GM21526 (cell line): ENCODE data around the gene TGFBR1.

ENCODE experiments used
- ATAC-seq: cut with Tn5 transposase; IDR thresholded peaks from one replicate; pipeline ENCODE4 v1.9.1; 2021; ENCODE audit warnings: moderate library complexity; ENCODE audit not compliant: unreplicated experiment, low FRiP score

The TGFBR1 gene

DNA sequence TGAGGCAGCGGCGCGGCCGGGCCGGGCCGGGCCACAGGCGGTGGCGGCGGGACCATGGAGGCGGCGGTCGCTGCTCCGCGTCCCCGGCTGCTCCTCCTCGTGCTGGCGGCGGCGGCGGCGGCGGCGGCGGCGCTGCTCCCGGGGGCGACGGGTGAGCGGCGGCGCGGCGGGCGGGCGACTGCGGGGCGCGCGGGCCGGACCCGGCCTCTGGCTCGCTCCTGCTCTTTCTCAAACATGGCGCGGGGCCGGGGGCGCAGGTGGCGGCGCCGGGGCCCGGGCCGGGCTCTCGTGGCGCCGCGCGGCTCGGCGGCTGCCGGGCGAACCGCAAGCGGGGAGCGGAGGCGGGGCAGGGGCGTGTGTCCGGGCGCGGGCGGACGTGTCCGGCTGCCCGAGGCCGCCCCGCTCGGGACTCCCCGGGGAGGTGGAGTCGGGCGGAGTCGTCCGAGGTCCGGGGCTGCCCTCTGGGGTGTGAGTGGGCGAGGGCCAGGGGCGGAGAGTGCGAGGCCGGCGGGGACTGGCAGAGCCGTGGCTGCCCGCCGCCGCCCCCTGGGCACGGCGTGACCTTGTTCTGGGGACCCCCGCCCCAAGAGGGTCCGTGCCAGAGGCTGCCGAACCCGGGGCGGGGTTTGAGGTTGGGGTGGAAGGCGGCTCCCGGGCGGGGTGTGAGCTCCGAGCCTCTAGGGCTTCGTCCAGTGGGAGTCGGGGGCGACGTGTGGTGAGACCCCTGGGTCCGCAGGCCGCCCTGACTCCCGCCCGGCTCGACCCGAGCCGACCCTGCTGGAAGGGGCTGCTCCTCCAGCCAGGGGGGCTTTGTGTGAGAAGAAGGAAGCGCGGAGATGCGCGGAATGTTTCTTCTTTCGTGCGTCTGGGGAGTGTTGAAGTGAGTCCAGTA lies 485 bp downstream of the TGFBR1 start:
- peak; percentile 40 for ATAC-seq

DNA sequence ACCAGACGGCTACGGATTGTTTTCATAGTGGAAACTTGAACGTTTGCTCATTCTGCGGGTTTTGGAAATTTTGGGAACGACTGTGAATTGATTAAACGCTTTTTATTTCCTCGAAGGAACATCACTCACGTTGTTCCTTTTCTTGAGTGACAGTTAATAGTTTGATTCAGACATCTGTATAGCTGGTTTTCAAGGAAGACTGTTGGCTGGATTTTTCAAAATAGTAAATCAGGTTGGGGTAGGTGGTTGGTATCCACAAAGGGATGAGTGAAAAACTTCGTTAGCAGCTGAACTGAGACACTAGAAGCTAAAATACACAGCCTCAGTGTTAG lies 1.1 kb downstream of the TGFBR1 start:
- no peak for ATAC-seq

DNA sequence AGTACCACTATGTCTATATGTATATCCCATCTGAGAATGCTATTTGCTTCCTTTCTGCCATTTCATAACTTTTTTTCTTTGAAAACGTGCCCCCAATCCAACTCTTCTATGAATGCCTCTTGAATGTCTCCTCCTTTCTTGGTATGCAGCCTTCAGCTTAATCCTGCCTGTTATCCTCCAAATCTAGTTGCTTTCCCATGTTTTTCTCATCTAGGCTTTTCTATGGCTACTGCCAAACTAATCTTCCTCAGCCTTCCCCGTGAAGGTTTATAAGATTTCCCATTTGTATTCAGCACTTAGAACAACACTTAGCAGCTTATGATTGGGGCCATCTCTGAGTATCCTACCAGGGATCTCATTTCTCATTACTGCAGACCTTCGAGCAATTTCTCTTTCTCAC lies 2.5 kb downstream of the TGFBR1 start:
- ATAC-seq = no peak

DNA sequence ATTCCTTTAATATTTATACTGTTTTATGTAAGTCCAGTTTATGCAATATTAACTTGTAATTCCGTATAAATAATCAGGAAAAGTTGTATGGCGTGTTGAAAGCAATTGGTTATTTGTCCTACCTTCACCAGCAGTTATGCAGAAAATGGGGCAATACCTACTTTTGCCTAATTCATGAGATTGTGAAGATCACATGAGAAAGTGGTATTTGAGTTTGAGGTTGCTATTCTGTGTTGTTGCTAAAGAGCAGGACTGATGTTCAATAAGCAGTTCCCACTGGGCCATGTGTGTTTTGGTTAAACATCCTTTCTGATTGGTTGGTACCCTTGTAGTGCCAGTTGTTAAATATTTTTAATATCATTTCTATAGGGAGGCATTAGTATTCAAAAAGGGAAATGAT lies 3.2 kb downstream of the TGFBR1 start:
- no peak for ATAC-seq

DNA sequence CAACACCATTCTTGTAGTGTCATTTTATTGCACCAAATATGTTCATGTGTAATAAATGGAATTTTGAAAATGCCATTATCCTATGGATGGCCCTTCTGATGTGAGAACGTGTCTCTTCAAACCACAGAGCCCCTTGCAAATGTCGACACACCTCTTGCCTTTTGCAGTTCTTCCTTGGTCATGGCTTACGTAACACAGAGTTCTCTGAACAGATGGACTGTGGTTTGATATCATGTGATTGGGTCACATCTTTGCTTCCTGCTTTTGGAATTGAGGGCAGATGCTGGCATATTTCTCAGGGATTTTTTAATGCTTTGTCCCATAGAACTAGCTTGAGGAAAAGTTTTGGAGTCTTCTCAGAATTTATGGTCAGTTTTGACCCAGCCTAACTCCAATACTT lies 4.6 kb downstream of the TGFBR1 start:
- ATAC-seq = no peak

DNA sequence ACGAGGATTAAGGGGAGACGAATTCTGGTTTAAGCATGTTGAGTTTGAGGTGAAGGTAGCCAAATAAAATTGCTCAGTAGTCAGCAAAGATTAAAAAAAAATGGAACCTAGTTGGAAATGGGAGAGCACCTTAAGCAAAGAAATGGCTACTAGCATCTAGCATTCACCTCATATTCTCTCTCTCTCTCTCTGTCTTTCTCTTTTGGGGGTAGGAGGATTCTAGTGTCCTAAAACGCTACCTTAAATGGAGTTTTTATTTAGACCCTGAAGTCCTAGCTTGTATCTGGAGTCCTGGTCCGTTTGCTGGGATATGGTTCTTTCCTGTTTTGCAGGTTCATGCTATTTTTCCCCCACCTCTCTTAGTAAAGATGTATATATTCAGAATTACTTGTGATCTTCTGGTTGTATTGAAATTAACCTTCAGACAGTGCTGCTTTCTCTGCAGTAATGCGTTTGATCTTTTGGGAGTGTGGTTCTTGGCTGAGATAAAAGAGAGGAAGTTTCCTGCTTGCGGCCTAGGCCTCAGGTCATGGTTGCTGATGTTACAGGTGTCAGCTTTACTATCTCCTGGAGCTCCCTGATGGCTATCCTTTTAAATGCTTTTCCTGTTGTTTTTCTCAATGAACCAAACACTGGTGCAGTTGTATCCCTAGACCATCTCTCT lies 8.0 kb downstream of the TGFBR1 start:
- ATAC-seq = no peak

DNA sequence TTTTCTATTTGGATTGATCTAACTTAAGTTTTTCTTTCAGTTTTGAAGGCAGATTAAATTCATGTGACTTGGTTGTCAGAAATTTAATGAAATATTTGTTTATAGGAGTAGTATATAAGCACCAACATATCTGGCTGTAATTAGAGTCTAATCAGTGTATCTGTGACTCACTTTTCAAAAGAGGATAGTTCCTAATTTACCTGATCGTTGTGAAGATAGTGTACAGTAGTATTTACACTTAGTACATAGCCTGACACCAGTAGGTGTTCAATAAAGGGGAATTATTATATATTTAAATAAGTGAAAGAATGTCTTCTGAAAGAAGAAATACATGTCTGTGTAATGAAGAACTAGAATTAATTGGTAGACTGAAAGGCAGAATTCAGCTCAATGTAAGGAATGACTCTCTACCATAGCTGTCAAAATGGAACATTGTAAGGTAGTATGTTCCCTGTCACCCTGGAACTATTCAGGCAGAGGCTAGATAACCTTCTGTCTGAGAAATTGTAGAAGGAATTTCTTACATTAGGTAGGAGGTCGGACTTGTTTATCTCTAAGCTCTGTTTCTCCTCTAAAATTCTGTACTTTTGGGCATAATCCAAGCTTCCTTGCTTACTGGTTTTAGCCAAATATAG lies 8.6 kb downstream of the TGFBR1 start:
- no peak for ATAC-seq

DNA sequence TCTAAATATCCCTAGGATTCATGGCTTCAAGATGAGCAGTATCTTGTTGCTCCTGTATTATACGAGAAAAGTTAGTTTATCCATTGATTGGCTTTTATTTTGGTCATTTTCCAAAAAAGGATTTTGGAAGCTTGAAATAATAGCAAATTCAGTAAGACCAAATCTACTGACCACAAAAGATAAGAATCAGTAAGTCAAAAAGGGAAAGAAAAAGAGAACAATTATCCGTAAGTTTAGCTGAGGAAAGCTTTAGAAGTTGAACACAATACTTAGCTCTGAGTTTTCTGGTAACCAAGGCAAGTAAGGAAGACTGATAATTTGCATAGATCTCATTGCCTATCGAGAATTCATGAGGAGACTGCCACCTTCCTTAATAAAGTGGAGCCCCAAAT lies 9.1 kb downstream of the TGFBR1 start:
- ATAC-seq = no peak

DNA sequence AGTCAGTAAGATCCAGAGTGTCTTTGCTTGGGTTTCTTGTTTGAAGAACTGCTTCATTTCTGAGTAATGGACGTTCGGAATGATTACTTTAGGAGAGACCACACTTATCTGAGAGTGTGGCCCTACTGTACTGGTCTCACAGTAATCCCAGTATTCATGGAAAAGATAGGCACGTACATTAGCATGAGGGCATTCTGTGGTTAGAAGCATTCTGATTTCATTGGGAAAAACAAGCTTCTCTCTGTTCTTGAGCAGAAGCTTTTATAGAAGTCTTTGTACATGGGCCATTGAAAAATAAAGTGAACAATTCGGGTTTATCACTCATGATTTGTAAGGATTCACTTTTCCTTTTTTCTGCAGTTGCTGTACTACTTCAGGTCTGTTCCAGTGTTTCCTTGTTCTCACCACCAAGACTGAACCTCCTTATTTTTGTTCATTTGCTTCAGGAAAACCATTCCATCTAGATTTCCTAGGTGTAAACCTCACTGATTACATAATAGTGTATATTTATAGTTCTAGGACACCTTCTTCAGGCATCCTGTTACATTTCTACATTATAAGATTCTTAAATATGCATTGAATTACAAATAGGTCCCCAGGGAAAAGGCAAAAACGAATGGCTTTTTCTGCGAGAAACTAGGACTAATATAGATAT lies 10.1 kb downstream of the TGFBR1 start:
- no peak for ATAC-seq

DNA sequence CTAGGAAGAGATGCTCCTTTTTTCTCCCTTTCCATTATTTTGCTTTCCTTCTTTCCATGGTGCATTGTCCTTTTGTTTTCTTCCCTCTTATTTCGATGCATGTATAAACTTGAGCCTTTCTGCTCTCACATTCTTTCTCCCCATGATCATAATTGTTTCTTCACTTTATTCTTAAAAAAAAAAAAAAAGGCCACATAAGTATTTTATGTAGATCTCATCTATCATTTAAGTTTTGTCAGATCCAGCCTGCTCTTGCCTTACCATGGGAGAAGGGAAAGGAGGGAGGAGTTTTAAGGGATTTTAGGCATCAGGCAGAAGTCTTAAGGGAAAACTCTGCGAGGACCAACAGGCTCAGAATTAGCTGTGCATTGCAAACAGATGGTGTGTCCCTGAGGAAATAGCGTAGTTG lies 11.1 kb downstream of the TGFBR1 start:
- no peak for ATAC-seq

DNA sequence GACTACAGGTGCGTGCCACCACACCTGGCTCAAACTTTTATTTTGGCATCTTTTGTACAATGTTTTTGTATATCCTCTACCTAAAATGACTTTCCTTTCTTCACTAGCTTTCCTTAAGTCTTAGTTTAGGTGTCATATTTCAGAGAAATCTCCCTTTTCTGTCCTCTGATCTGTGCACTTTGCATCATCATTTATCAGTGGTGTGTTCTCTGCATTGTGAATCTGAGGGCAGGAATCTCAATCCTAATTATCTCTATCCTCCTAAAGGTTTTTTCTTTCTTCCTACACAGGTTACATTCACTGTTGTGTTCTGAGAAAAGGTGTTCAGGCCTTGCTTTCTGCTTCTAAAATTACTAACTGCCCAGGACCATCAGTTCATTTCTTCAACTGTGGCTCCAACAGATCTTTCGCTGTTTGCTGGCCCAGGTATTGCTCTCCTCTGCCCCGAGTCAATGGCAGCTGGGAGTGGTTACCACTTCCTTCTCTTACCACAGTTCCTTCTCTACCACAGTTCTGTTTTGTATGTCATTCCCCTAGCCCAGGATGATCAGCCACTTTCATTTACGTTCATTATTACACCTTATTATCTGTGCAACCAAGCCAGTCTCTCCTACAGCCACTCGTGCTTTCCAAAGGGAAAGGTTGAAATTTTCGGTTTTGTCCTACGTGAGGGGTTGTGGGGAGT lies 14.0 kb downstream of the TGFBR1 start:
- ATAC-seq = peak; percentile 97

DNA sequence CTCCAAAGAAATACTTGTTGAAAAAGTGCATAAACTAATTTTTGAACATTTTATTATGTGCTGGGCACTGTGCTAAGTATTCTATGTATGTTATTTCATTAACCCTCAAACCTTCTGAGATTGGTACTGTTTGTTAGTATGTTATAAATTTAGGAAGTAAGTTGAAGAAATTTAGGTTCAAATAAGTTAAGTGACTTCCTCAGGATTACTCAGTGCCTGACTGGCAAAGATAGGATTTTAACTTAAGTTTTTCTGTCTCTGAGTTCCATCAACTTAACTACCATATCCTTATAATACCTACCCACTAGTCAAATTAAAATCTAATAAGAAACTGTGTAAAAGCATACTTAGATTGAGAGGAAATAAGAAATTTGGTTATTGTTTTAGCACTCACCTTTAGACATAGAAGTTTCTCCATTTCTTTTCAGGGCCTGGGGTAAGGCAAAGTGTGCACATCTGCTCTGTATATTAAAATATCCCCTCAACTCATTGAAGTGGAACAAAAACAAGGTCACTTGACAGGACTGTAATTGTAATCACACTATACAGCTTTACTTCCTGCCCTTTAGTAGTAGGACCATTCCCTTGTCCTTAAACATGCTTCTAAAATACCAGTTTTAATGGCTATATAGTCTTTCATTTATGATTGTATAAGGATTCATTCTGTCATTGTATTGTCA lies 15.2 kb downstream of the TGFBR1 start:
- ATAC-seq = no peak

DNA sequence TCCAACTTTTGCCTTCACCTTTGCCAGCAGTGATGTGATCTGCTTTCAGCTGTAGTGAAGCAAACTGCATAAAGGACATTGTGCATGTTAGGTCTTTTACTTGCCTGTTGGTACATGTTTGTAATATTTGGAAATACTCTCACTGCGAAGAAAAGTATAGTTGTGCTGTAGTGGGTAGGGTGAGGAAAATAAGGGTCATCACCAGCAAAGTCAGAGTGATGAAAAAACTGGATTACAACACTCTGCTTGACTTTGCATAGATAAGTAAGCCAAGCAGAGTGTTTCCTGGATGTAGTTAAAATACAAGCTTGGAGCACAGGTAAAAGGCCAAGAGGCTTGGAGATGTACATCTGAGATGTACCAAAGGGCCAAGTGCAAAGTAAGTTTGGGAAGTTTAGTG lies 16.7 kb downstream of the TGFBR1 start:
- no peak for ATAC-seq

DNA sequence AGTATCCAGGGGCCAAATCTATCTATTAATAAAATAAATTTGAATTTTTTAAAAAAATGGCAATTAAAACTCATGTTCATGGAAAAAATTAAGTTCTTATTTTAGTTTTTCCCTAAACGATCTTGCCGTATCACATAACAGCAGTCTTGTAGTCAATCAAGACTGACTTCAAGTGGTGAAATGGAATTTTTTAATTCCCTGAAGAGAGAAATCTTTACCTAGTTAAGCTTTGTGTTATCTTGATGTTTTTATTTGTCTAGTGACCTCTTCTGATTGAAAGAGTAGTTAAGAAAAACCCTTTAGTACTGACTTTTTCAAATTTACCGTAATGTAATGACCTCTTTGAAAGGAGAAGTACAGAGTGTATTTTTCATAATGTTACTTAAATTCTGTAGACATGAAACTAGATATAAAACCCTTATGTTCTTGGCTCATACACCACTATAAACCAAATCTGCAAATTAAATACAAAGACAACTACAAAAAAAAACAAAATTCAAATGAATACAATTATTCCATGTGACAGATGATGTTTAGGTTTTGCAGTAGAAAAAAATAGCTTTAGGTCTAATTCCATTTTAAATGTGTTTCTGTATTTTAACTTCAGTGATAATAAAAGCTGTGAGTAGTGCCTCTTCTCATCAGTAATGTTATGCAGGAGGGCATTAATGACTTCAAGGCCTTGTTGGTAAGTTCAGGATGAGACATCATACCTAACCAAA lies 19.8 kb downstream of the TGFBR1 start:
- ATAC-seq = no peak

DNA sequence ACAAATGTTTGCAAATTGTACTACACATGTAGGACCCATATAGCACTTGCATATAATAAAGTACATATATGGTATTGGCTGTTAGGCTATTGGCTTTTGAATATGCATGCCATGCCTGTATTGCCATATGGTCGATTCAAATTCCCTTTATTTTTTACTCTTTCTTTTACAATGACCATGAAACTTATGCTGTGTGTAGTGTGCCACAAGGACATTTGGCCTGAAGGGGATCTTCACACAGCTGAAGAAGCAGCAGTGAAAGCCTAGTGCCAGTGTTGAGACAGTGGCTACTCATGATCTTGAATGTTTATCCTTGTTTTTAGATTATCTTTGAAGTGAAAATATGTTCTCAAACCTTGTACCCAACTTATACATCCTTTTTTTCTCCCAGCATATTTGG lies 20.5 kb downstream of the TGFBR1 start:
- ATAC-seq = no peak

DNA sequence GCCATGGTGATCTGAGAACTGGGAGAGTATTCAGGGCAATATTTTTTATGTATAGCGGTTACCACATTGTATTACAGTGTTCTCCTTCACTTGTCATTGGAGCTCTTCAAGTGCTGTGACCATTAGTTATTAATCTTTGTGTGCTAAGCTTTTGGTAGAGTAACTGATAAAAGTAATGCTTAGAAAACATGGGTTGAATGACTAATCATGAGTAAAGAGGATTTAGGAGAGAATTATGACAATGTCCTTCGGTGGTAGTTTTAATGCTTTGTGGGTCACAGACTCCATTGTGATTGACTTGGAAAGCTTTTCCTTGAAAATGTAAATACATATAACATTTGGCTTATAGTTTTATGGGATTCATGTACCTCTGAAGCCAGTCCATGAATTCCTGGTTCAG lies 21.4 kb downstream of the TGFBR1 start:
- no peak for ATAC-seq

DNA sequence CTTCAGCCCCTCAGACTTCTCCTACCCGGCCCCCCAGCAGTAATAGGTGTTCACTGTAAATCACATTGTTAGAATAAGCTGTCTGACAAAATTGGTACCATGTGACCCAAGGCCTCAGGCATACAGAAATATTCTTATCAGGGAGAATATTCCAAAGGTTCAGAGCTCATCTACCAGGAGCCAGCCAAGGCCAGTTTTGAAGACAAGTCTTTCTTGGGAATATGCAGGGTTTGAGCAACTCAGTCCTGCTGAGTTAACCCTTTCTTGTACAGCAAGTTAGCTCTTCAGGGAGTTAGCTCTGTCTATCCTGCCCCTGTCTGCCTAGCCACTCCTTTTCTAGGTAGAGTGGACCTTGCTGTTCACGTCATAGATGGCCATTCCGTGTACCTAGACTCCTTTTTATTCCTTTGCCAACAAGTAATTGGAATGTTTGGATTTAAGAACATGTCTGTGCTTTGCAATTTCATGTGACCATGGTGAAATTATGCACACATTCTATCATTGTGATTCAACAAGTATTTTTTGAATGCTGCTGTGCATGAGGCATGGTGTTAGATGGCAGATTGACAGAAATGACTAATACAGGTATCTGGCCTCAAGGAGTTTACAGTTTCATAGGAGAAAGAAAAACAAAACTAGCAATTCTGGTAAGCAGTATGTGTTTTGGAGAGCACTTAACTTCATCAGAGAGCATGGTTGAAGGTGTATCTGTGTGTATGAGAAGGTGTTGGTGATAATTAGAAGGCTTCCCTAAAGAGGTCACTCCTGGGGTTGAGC lies 22.6 kb downstream of the TGFBR1 start:
- ATAC-seq = no peak

DNA sequence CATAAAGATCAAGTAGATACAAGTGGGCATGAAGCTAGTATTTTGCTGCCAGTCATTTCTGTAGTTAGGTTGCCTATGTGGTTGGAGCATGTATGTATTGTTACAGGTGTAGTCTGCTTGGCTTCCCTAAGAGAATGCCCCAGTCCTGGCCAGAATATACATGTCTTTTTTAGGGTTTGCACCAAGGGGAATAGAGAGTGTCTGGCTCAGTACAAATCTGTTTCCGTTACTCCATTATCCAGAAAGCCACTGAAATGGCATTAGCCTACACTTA lies 23.2 kb downstream of the TGFBR1 start:
- ATAC-seq = no peak

DNA sequence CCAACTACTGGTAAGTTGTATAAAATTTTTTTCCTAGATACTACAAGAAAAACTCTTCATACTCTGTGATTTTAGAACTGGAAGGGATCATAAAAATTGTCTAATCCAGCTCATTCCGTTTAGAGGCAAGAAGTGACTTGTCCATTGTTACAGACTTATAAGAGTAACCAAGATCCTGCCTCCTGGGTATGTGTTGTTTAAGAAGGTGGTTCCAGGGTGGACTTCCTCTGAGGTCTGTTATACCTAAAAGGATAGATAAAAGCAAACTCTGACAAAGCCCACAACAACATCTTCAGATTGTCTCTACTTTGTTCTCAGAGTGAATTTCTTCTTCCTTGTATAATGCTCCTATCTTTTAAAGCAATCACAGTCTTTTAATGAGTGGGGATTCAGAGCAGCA lies 24.2 kb downstream of the TGFBR1 start:
- no peak for ATAC-seq
